ENCODE measurements around the gene JUP.
A peak's percentile ranks its signal among the peaks of the same experiment; 100 is the strongest.

The JUP gene

GRCh38 chr17:41758601-41759000, 27.9 kb downstream of the JUP start:
- no peak for DNase-seq (ENCODE audit: low spot score)

- DNase-seq (ENCODE audit: low spot score): no peak
Observed at GRCh38 chr17:41754066-41754465, 32.4 kb downstream of the JUP start.

- no peak for DNase-seq (ENCODE audit: low spot score)
Observed at GRCh38 chr17:41751288-41751687, 35.2 kb downstream of the JUP start.

- no peak for DNase-seq (ENCODE audit: low spot score)
Observed at GRCh38 chr17:41750862-41751261, 35.6 kb downstream of the JUP start.

GRCh38 chr17:41748275-41748674, 38.2 kb downstream of the JUP start:
- no peak for DNase-seq (ENCODE audit: low spot score)

GRCh38 chr17:41741709-41742108, 44.8 kb downstream of the JUP start:
- DNase-seq (ENCODE audit: low spot score): no peak

GRCh38 chr17:41740506-41740905, 46.0 kb downstream of the JUP start:
- DNase-seq (ENCODE audit: low spot score): no peak

GRCh38 chr17:41739661-41740352, 46.7 kb downstream of the JUP start:
- no peak for DNase-seq (ENCODE audit: low spot score)

- no peak for DNase-seq (ENCODE audit: low spot score)
Observed at GRCh38 chr17:41738801-41739112, 47.8 kb downstream of the JUP start.

GRCh38 chr17:41738077-41738800, 48.3 kb downstream of the JUP start:
- peak; percentile 98 for DNase-seq (ENCODE audit: low spot score)

GRCh38 chr17:41737680-41738023, 48.9 kb downstream of the JUP start:
- DNase-seq (ENCODE audit: low spot score): no peak

GRCh38 chr17:41736983-41737679, 49.4 kb downstream of the JUP start:
- no peak for DNase-seq (ENCODE audit: low spot score)

- no peak for DNase-seq (ENCODE audit: low spot score)
Observed at GRCh38 chr17:41735744-41736143, 50.8 kb downstream of the JUP start.

- DNase-seq (ENCODE audit: low spot score): no peak
Observed at GRCh38 chr17:41734949-41735313, 51.6 kb downstream of the JUP start.

- peak; percentile 74 for DNase-seq (ENCODE audit: low spot score)
Observed at GRCh38 chr17:41734139-41734948, 52.2 kb downstream of the JUP start, which contains the start of gene HAP1. Gene HAP1 (minus strand): TSS chr17:41734643. CDS start chr17:41734634, 9 bp downstream.

- no peak for DNase-seq (ENCODE audit: low spot score)
Observed at GRCh38 chr17:41733348-41734138, 53.0 kb downstream of the JUP start.

GRCh38 chr17:41731836-41732235, 54.7 kb downstream of the JUP start:
- no peak for DNase-seq (ENCODE audit: low spot score)

GRCh38 chr17:41730479-41730878, 56.0 kb downstream of the JUP start:
- no peak for DNase-seq (ENCODE audit: low spot score)

- no peak for DNase-seq (ENCODE audit: low spot score)
Observed at GRCh38 chr17:41728056-41728455, 58.5 kb downstream of the JUP start.

- no peak for DNase-seq (ENCODE audit: low spot score)
Observed at GRCh38 chr17:41725134-41725533, 61.4 kb downstream of the JUP start.

GRCh38 chr17:41724476-41725050, 61.9 kb downstream of the JUP start:
- no peak for DNase-seq (ENCODE audit: low spot score)

All from HuH-7 (cell line).